ENCODE measurements around the gene PCDH11Y.
"Not testable (repeated sequence)": the region's sequence is repeated elsewhere in the genome, so short reads cannot be mapped to it uniquely, and the experiment has no call there.

The PCDH11Y gene, protein sequence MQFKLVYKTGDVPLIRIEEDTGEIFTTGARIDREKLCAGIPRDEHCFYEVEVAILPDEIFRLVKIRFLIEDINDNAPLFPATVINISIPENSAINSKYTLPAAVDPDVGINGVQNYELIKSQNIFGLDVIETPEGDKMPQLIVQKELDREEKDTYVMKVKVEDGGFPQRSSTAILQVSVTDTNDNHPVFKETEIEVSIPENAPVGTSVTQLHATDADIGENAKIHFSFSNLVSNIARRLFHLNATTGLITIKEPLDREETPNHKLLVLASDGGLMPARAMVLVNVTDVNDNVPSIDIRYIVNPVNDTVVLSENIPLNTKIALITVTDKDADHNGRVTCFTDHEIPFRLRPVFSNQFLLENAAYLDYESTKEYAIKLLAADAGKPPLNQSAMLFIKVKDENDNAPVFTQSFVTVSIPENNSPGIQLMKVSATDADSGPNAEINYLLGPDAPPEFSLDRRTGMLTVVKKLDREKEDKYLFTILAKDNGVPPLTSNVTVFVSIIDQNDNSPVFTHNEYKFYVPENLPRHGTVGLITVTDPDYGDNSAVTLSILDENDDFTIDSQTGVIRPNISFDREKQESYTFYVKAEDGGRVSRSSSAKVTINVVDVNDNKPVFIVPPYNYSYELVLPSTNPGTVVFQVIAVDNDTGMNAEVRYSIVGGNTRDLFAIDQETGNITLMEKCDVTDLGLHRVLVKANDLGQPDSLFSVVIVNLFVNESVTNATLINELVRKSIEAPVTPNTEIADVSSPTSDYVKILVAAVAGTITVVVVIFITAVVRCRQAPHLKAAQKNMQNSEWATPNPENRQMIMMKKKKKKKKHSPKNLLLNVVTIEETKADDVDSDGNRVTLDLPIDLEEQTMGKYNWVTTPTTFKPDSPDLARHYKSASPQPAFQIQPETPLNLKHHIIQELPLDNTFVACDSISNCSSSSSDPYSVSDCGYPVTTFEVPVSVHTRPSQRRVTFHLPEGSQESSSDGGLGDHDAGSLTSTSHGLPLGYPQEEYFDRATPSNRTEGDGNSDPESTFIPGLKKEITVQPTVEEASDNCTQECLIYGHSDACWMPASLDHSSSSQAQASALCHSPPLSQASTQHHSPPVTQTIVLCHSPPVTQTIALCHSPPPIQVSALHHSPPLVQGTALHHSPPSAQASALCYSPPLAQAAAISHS (N-terminal part only)

DNA sequence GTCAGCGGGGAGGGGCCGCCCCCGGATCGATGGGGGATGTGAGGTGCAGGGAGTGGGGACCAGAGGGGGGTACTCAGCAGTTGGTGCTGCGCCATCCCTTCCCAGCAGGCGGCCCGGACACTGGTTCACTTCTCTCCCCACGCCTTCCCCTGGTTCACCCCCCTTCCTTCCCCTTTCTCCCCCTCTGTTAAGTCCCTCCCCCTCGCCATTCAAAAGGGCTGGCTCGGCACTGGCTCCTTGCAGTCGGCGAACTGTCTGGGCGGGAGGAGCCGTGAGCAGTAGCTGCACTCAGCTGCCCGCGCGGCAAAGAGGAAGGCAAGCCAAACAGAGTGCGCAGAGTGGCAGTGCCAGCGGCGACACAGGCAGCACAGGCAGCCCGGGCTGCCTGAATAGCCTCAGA lies at the start of gene PCDH11Y:
Gene PCDH11Y (plus strand): TSS at position 240 of the 400 bp plus-strand sequence. CDS start 56,804 bp downstream, outside the sequence.
- DNase-seq (ENCODE audit: low spot score), result not testable (repeated sequence)

DNA sequence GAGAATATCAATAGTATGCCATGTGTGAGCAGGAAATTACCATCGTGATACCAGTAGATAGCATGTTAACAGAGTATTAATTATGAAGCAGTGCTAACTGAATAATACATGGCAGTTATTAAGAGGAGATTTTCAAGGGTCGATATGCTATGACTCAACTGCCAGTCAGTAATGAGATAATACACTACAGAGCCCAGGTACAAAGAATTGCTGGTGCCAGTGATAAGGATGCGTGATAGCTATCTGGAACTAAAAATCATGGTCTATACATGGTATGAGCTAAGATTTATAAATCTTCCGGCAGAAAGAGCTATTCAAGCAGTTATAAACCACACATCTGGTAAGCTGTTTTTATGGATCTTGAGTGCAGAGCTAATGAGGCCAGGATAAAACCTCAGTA lies 32.2 kb upstream of the PCDH11Y start:
- not testable (repeated sequence) for DNase-seq (ENCODE audit: low spot score)

DNA sequence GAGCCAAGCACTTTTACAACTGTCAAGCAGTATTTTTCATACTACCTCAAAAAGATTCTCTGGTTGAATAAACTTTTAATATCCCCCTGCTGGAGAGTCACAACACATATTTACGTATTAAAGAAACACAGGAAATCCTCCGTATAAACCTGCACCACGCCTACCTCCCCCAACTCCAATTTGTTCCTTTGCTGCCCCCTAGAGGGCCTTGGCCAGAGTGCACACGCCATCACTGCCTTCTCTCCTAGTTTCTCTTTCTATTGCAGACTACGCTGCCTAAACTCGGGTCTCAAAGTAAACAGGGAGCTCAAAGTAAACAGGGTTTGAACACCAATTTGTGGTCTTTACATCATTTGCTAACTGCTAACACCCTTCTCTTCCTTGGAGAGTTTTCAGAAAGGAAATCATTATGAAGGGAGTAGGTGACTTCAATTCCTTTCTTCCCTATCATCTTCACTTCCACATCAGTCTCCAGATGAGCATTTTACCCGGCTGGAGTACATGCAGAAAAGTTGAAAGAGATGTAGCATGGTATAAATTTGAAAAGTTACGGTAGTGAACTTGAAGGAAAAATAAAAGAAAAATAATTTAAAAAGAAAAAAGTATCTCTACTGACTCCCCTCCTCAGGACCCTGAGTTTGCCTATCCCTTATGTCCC lies 8.2 kb upstream of the PCDH11Y start:
- DNase-seq (ENCODE audit: low spot score), result not testable (repeated sequence)

DNA sequence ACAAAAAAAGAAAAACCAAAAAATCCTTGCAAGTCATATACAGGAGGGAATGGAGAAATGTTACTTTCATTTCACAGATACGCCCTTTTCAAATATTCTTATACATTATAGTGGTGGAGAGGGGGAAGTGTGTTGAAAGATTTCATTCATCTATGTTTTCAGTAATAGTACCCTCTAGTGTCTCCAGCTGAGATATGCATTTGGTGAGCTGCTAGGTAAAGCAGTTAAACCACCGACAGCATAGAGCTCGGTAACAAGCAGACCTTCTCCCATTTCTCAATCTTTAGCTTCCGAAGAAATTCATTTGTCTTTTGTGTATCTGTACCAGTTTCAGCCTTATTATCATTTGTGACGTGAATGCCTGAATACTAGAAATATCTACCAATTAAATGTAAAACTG lies 5.2 kb upstream of the PCDH11Y start:
- not testable (repeated sequence) for DNase-seq (ENCODE audit: low spot score)

DNA sequence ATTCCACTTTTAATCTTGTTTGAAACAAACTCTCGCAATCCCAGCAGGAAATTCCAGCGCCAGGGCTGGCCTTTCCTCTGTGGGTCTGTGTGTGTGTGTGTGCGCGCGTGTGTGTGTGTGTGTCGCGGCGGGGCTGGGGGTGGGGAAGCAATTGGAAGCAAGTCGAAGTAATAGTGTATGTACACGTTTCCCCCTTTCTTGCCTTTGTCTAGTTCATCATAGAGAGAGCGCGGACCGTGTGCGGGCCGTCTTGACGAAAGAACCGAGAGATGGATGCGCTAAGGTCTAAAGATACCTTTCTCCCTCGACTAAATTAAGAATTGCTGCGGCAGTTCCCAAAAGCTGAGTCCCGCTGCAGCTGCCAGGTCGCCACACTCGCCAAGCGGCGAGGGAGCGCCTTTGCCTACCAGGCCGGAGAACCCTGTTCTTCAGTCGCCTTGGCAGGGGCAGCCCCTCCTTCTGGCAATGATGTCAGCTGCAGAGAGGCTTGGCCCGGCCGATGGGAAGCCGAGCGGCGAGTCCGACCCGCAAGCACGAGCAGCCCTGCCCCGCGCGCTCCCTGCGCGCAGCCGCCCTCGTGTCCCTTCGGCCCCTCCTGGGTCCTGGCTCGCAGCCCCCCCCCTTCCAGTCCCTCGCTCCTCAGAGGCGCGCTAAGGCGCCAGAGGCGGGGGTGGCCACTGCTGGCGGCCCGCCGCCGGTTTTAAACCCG lies 2.5 kb downstream of the PCDH11Y start:
- not testable (repeated sequence) for DNase-seq (ENCODE audit: low spot score)

DNA sequence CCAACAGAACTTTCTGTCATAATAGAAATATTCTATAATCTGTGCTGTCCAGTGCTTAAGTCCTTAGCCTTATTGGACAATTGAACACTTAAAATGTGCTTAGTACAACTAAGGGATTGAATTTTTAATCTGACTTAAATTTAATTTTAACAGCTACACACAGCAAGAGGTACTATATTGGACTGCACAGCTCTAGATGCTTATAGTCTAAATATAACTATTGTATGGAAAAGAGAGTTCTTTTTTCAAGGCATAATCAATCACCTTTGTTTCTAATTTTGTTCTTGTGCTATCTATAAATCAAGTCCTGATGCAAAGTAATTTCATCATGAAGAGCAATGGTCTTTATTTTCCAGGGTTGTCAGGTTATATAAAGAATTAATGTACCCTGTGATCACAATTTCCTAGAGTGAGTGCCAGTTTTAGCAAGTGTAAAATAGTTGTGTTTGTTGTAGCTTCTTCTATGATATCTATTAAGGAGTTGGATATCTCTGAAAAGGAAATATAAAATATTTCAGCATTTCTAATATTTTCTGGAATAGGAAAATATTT lies 39.0 kb downstream of the PCDH11Y start:
- not testable (repeated sequence) for DNase-seq (ENCODE audit: low spot score)

DNA sequence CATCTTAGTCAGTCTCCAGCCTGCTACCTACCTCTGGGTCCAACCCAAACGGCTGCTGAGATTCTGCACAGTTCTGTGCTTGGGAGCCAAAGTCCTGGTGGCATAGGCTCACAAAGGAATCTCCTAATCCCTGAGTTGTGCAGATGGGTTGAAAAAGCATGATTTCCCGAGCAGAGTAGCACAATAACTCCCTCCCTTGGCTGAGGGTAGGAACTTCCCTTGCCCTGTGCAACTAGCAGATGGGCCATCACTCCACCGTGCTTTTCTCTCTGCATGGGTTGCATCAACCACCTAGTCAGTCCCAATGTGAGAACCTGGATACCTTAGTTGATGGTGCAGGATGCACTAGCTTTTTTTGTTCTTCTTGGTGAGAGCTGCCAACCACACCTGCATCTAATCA lies 82.9 kb downstream of the PCDH11Y start:
- DNase-seq (ENCODE audit: low spot score), result not testable (repeated sequence)

DNA sequence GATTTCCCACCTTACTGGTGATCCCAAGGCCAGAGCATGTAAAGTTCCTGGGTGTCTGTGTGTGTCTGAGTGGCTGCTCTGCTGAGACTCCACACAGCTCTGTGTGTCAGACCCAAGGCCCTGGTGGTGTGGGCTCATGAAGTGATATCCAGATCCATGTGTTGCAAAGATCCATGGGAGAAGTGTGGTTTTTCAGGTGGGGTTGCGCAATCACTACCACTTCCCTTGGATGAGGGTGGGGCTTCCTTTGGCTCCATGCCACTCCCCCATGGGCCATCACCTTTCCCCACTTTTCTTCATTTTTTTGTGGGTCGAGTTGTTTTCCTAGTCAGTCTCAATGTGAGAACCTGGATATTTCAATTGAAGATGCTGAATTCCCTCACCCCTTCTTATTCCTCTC lies 182.9 kb downstream of the PCDH11Y start:
- DNase-seq (ENCODE audit: low spot score), result not testable (repeated sequence)

DNA sequence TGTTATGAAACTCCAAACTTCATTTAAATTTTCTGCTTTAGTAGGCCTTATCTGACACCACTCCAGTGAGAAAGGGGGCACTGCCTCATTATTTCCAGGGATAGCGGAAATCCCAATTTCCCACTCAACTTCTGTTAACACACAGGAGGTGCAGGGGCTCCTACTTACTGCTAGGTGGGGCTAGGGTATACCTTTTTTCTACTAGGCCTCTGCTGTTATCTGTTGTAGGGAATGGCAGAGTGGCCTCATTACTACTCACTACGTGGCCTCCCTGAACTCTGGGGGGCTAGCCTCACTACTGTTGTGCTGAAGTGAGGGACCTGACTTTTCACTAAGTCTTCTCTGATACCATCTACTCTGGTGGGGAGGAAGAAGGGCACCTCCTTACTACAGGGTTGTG lies 215.0 kb downstream of the PCDH11Y start:
- not testable (repeated sequence) for DNase-seq (ENCODE audit: low spot score)

DNA sequence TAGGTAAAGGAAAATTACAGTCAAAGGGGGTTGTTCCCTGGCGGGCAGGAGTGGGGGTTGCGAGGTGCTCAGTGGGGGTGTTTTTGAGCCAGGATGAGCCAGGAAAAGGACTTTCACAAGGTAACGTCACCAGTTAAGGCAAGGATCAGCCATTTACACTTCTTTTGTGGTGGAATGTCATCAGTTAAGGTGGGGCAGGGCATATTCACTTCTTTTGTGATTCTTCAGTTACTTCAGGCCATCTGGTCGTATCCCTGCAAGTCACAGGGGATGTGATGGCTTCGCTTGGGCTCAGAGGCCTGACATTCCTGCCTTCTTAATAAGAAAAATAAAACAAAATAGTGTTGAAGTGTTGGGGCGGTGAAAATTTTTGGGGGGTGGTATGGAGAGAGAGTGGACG lies 324.8 kb downstream of the PCDH11Y start:
- not testable (repeated sequence) for DNase-seq (ENCODE audit: low spot score)

DNA sequence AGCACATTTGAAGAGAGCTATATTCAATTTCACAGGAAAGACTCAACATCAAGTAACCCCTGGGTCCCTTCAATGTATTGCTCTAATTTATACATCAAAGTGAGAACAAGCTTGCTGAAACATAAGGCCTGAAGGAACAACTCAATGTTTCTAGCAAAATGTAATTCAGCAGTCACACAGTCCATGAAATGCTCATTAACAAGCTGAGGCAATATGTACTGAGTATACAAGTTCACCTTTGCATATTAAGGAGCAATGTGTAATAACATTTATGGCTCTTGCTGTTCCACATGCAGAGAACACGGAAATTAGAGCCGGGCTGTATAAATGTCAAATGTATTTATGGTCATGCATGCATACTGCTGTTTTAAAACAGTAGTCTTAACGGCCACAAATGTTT lies 342.1 kb downstream of the PCDH11Y start:
- not testable (repeated sequence) for DNase-seq (ENCODE audit: low spot score)

DNA sequence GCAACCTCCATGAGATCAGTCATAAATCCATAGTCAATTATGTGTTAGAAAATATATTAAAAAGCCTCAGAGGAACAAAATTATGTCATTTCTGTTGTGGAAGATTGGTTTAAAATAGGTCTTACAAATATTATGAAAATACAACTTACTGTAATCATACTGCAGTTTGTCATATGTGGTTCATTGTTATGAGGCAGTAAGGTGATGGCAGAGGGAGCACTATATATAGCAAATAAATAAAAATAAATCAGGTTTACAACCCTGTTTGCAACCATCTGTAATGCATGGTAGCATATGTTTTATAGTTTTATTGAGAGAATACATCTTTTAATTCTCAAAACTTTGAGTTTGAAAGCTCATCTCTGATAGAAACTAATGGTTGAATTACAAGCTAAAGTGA lies 543.6 kb downstream of the PCDH11Y start:
- DNase-seq (ENCODE audit: low spot score), result not testable (repeated sequence)

DNA sequence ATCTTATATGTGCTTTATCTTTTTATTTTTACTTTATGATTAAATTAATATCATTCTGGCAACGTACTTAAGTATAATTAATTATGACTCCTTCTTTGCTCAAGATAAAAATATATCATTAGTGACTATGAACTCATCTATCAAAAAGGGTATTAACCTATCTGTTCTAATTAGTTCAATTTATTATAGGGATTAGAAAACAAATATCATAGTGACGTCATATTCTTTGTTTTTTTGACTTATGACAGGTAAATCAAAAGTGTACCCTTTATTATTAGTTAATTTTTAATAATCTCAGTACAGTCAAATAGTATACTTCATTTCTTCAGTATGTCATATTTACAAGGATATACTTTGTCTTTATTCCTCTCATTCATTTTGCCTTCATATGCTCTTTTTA lies 638.5 kb downstream of the PCDH11Y start:
- not testable (repeated sequence) for DNase-seq (ENCODE audit: low spot score)

DNA sequence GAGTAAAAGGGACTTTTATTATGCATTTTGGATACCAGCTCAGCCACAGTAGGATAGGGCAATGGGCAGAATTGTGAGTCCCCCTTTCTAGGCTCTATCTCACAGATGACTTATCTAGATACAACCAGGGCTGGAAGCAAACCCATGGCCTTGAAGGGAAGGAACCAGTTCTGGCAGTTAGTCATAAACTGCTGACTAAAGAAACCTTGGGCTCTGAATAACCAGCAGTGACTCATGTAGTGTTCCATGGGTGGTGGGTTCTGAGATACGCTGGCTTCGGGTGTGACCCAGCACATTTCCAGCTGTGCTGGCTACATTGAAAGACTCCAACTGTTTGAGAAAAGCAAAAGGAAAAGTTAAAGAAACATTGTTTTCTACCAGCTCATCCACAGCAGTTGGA lies 679.2 kb downstream of the PCDH11Y start:
- not testable (repeated sequence) for DNase-seq (ENCODE audit: low spot score)

DNA sequence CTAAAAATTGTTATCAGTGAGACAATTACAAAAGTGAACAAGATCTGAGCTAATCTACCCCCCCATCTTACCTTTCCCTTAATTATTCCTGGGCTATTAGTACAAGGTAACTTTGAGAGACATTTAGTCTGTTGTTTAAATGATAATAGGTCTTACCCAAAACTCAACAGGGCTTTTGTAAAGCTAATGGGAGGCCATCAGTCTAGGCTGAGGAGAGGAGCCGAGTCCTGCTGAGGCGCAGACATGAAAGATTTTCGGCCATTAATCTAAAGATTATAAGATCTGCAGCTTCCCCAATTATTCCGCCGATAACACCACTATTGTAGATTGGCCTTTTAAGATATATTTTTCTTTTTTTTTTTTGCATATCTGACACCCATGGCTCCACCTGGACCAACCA lies 708.6 kb downstream of the PCDH11Y start:
- not testable (repeated sequence) for DNase-seq (ENCODE audit: low spot score)

DNA sequence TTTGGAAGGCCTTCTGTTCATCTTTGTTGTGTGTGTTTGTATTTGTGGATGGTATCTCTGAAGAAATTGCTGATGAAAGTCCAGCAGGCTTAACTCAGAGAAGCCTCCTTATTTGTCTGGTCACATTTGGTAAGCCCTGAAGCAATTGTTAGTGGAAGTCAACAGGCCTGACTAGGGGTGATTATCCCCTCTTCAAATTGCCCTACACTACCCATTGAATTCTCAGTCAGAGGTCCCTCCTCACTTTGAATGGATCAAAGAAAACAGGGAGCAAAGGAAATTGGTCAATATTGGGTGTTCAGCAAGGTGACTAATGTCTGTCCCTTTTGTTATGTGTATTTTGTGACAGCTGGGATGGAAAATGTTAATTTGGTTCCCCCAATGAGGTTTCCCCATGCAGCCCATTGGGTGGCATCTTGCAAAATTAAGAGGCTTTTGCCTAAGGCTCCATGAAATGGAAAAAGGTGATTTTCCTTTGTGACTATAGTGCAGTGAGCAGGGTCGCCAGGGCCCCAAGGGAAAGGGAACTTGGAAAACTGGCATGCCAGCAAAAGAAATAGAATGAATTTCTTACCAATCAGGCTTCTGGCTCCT lies 709.8 kb downstream of the PCDH11Y start:
- not testable (repeated sequence) for DNase-seq (ENCODE audit: low spot score)

DNA sequence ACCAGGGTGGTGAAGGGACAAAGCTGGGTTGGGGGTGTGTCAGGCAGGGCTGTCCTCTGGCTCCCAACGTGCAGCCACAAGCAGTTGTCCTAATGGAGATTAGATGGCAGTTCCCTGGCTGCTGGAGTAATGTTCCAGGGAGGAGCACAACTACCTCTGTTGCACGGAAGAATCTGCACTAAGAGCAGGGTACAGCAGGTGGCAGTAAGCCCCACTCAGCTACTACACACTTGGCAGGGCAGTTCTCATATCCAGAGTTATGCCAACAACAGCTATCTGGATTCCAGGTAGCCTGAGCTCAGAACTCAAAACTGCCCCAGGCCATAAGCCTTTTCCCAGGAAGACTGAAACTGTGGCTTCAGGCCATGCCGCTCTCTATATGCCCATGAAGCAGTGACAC lies 761.3 kb downstream of the PCDH11Y start:
- DNase-seq (ENCODE audit: low spot score), result not testable (repeated sequence)

DNA sequence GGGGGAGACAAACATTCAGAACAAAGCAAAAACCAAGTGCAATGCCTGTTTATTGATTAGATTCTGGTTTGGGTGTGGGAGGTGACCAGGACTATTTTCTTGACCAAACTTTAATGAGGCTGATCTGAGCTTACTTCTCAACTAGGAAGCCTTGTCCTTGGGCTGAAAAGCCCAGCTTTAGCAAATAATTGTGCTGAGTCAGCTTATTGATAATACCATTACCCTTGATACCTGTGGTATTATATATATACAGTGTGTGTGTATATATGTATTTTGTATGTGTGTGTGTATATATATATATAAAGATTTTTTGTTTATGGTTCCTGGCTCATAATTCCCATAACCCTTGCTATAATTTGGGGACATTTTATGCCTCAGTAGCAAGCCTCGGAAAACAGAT lies 776.4 kb downstream of the PCDH11Y start:
- DNase-seq (ENCODE audit: low spot score), result not testable (repeated sequence)

Measured in GM20000 (cell line).